ENCODE measurements around the gene SMKR1.
"Not testable (repeated sequence)": the region's sequence is repeated elsewhere in the genome, so short reads cannot be mapped to it uniquely, and the experiment has no call there.

Gene SMKR1

DNA sequence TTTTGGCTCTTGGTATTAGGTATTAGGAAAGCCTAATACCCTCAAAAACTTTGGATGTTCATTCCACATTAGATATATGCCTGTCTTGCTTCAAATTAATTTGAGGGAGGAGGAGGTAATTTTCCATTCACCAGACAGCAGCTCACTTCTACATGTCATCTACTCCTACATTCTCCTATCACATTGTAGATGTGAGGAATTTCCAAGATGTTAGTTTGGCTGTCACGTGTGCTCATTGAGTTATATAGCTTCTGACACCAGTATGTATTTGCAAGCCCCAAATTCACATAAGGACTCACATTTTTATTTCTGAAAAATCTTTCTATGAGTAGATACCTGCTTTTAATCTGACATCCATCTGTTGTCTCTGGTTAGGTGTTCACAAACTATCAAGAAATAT lies 22.5 kb upstream of the SMKR1 start:
- Histone ChIP-seq H3K4me3 (IDR thresholded peaks at IDR 0.05; ENCODE audit: insufficient read depth, low read depth, low read length) (no peak overlapping the region), H2AFZ (ENCODE audit: low read depth) (no peak overlapping the region), H3K36me3 (ENCODE audit: insufficient read depth) (no peaks in the 10 kb centered on the region), H3K27ac (no peak overlapping the region), H3K9ac (no peak overlapping the region), H3K79me2 (ENCODE audit: insufficient read depth, low read depth) (no peaks in the 10 kb centered on the region), H3K4me1 (ENCODE audit: low read depth, poor library complexity, severe bottlenecking) (no peaks in the 10 kb centered on the region), H4K20me1 (ENCODE audit: insufficient read depth) (no peaks in the 10 kb centered on the region), H3K4me2 (no peak overlapping the region), H3K27me3 (ENCODE audit: insufficient read depth, low read depth) (no peaks in the 10 kb centered on the region)
- TF ChIP-seq, protein P1, sequence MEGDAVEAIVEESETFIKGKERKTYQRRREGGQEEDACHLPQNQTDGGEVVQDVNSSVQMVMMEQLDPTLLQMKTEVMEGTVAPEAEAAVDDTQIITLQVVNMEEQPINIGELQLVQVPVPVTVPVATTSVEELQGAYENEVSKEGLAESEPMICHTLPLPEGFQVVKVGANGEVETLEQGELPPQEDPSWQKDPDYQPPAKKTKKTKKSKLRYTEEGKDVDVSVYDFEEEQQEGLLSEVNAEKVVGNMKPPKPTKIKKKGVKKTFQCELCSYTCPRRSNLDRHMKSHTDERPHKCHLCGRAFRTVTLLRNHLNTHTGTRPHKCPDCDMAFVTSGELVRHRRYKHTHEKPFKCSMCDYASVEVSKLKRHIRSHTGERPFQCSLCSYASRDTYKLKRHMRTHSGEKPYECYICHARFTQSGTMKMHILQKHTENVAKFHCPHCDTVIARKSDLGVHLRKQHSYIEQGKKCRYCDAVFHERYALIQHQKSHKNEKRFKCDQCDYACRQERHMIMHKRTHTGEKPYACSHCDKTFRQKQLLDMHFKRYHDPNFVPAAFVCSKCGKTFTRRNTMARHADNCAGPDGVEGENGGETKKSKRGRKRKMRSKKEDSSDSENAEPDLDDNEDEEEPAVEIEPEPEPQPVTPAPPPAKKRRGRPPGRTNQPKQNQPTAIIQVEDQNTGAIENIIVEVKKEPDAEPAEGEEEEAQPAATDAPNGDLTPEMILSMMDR (conservative IDR thresholded peaks at IDR 0.05; ENCODE audit: low read depth, low read length): no peak

DNA sequence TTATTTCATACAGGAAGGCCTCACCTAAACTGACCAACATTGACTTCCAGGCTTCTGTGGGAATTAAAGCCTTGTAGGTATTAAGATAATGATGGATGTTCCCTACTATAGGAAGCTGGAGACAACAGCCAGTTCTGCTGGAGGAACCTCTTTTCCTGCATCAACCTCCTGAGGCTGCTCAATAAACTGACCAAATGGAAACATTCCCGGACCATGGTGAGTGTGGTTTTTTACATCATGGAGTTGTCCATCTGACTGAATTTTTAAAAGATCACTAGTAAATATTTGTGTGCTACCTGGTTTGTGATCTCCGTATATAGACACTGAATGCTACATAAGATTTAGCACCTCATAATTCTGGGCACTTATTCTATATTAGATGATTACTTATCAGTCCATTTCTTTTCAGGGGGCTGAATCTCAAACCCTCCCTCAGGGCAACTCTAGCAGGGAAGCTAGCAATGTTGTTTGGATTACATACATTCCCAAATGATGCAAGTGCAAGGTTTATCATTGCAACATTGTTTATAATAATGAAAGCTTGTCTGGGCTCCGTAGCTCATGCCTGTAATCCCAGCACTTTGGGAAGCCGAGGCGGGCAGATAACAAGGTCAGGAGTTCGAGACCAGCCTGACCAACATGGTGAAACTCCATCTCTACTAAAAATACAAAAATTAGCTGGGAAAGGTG lies 21.5 kb upstream of the SMKR1 start:
- no peak overlapping the region for H3K4me3 ChIP-seq (IDR thresholded peaks at IDR 0.05; ENCODE audit: insufficient read depth, low read depth, low read length)
- H3K4me1 ChIP-seq (ENCODE audit: low read depth, poor library complexity, severe bottlenecking): no peaks in the 10 kb centered on the region
- H3K4me2 ChIP-seq: no peak overlapping the region
- no peaks in the 10 kb centered on the region for H3K79me2 ChIP-seq (ENCODE audit: insufficient read depth, low read depth)
- H3K9ac ChIP-seq: no peak overlapping the region
- no peaks in the 10 kb centered on the region for H3K36me3 ChIP-seq (ENCODE audit: insufficient read depth)
- no peaks in the 10 kb centered on the region for H3K27me3 ChIP-seq (ENCODE audit: insufficient read depth, low read depth)
- no peak overlapping the region for H3K27ac ChIP-seq
- H2AFZ ChIP-seq (ENCODE audit: low read depth): no peak overlapping the region
- TF ChIP-seq, protein P1 (conservative IDR thresholded peaks at IDR 0.05; ENCODE audit: low read depth, low read length): no peak
- H4K20me1 ChIP-seq (ENCODE audit: insufficient read depth): no peaks in the 10 kb centered on the region

DNA sequence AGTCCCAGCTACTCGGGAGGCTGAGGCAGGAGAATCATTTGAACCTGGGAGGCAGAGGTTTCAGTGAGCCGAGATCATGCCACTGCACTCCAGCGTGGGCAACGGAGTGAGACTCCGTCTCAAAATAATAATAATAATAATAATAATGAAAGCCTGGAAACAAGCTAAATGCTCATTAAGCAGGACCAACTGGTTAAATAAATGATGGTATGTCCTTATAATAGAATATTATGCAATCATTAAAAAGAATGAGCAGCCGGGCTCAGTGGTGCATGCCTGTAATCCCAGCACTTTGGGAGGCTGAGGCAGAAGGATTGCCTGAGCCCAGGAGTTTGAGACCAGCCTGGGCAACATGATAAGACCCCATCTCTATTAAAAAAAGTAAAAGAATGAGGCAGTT lies 21.0 kb upstream of the SMKR1 start:
- H3K4me1 ChIP-seq (ENCODE audit: low read depth, poor library complexity, severe bottlenecking); H3K79me2 ChIP-seq (ENCODE audit: insufficient read depth, low read depth); H3K9ac ChIP-seq; H3K4me3 ChIP-seq (IDR thresholded peaks at IDR 0.05; ENCODE audit: insufficient read depth, low read depth, low read length); H3K36me3 ChIP-seq (ENCODE audit: insufficient read depth); H3K4me2 ChIP-seq; H2AFZ ChIP-seq (ENCODE audit: low read depth); H4K20me1 ChIP-seq (ENCODE audit: insufficient read depth); H3K27ac ChIP-seq; H3K27me3 ChIP-seq (ENCODE audit: insufficient read depth, low read depth): not testable (repeated sequence)

DNA sequence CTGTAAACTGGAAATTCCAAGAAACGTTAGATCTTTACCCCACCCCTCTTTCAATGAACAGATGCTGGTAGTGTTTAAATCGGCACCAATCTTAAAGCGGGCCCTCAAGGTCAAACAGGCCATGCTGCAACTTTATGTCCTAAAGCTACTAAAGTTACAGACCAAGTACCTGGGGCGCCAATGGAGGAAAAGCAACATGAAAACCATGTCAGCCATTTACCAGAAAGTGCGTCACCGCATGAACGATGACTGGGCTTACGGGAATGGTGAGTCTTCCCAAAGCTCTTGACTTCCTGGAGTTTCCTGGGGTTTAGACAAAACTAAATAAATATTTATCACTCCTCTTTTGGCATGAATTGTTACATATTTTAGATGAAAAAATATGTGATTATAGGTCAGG lies 19.6 kb upstream of the SMKR1 start:
- no peak overlapping the region for H3K4me2 ChIP-seq
- H3K4me1 ChIP-seq (ENCODE audit: low read depth, poor library complexity, severe bottlenecking): no peaks in the 10 kb centered on the region
- H3K27me3 ChIP-seq (ENCODE audit: insufficient read depth, low read depth): no peaks in the 10 kb centered on the region
- H3K27ac ChIP-seq: no peak overlapping the region
- no peaks in the 10 kb centered on the region for H4K20me1 ChIP-seq (ENCODE audit: insufficient read depth)
- TF ChIP-seq, protein P1 (conservative IDR thresholded peaks at IDR 0.05; ENCODE audit: low read depth, low read length): no peak
- H2AFZ ChIP-seq (ENCODE audit: low read depth): no peak overlapping the region
- no peaks in the 10 kb centered on the region for H3K79me2 ChIP-seq (ENCODE audit: insufficient read depth, low read depth)
- H3K36me3 ChIP-seq (ENCODE audit: insufficient read depth): no peaks in the 10 kb centered on the region
- no peak overlapping the region for H3K9ac ChIP-seq
- no peak overlapping the region for H3K4me3 ChIP-seq (IDR thresholded peaks at IDR 0.05; ENCODE audit: insufficient read depth, low read depth, low read length)

DNA sequence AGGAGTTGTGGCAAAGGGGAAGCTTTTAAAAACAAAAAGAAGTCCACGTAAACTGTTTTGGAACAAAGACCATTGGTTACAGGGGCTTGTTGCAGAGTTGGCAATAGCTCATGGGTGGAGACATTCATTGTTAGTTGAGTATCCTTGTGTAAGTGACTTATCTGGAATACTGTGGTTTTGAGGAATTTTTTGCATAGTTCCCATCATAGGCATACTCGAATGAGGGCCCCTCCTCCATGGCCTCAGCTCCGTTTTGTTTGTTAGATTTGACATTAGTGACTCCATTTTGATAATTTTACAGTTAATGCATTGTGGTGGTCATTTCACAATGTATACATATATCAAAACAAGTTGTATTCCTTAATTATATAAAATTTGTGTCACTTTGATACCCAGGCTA lies 12.8 kb upstream of the SMKR1 start:
- Histone ChIP-seq H3K4me1 (ENCODE audit: low read depth, poor library complexity, severe bottlenecking) (no peaks in the 10 kb centered on the region), H3K9ac (no peak overlapping the region), H3K4me3 (IDR thresholded peaks at IDR 0.05; ENCODE audit: insufficient read depth, low read depth, low read length) (no peak overlapping the region), H3K27me3 (ENCODE audit: insufficient read depth, low read depth) (no peaks in the 10 kb centered on the region), H2AFZ (ENCODE audit: low read depth) (no peak overlapping the region), H3K79me2 (ENCODE audit: insufficient read depth, low read depth) (no peaks in the 10 kb centered on the region), H3K4me2 (no peak overlapping the region), H4K20me1 (ENCODE audit: insufficient read depth) (no peaks in the 10 kb centered on the region), H3K36me3 (ENCODE audit: insufficient read depth) (no peaks in the 10 kb centered on the region), H3K27ac (no peak overlapping the region)
- TF ChIP-seq, protein P1 (conservative IDR thresholded peaks at IDR 0.05; ENCODE audit: low read depth, low read length): no peak
